GM23338 (cell line): ENCODE measurements around the gene CDR2L. TPM values are rescaled to one million over a fixed set of nuclear protein-coding genes. Genes with fewer than 3 reads are reported as not detected.

Source experiments
- ATAC-seq: fragments of 200-7000 bp; cut with Tn5 transposase; 3 replicates; pipeline ENCODE4 v1.9.1; 2020
- DNase-seq: peaks from one replicate; pipeline ENCODE4 v3.0.0-alpha.2; 2015; ENCODE audit warnings: low spot score
- H2AFZ ChIP-seq: fragments of 200-600 bp; sonication (generic); 2 replicates; pipeline ENCODE4 v1.8.0; 2016; ENCODE audit warnings: antibody characterized with exemption, mild to moderate bottlenecking, moderate library complexity
- H3F3A ChIP-seq: fragments of 200-600 bp; sonication (generic); replicated peaks from 2 replicates; pipeline ENCODE4 v1.8.0; 2017; ENCODE audit warnings: antibody characterized with exemption, mixed run types, low read depth
- H3K27ac ChIP-seq: fragments of 200-600 bp; sonication (generic); 2 replicates; pipeline ENCODE4 v1.6.1; 2016; ENCODE audit warnings: low read depth
- H3K27me3 ChIP-seq: fragments of 200-600 bp; sonication (generic); 2 replicates; pipeline ENCODE4 v1.8.0; 2016; ENCODE audit warnings: mild to moderate bottlenecking, mixed run types, moderate library complexity; ENCODE audit not compliant: insufficient read depth
- H3K36me3 ChIP-seq: fragments of 200-600 bp; sonication (generic); 2 replicates; pipeline ENCODE4 v1.8.0; 2016; ENCODE audit warnings: mild to moderate bottlenecking; ENCODE audit not compliant: insufficient read depth
- H3K4me1 ChIP-seq: fragments of 200-600 bp; sonication (generic); 2 replicates; pipeline ENCODE4 v1.8.0; 2016; ENCODE audit warnings: mild to moderate bottlenecking, moderate library complexity; ENCODE audit not compliant: insufficient read depth
- H3K4me2 ChIP-seq: fragments of 200-600 bp; sonication (generic); 2 replicates; pipeline ENCODE4 v1.7.1; 2017; ENCODE audit warnings: mixed run types
- H3K4me3 ChIP-seq: fragments of 200-600 bp; sonication (generic); 2 replicates; pipeline ENCODE4 v1.6.1; 2016; ENCODE audit warnings: mixed run types
- H3K79me2 ChIP-seq: fragments of 200-600 bp; sonication (generic); replicated peaks from 2 replicates; pipeline ENCODE4 v1.8.0; 2017; ENCODE audit warnings: mild to moderate bottlenecking; ENCODE audit not compliant: insufficient read depth
- H3K9me2 ChIP-seq: fragments of 200-600 bp; sonication (generic); 2 replicates; pipeline ENCODE4 v1.8.0; 2017; ENCODE audit not compliant: insufficient read depth
- H4K20me1 ChIP-seq: fragments of 200-600 bp; sonication (generic); replicated peaks from 2 replicates; pipeline ENCODE4 v1.8.0; 2017; ENCODE audit warnings: mild to moderate bottlenecking; ENCODE audit not compliant: insufficient read depth
- H3K27ac Mint-ChIP-seq: 2 replicates; pipeline ENCODE4 v1.8.0; 2020; ENCODE audit warnings: inconsistent platforms, mild to moderate bottlenecking, moderate library complexity, mixed read lengths
- H3K27me3 Mint-ChIP-seq: 3 replicates; pipeline ENCODE4 v1.8.0; 2022; ENCODE audit warnings: low read depth, mild to moderate bottlenecking, moderate library complexity, mixed read lengths, inconsistent platforms; ENCODE audit not compliant: insufficient read depth, poor library complexity
- H3K36me3 Mint-ChIP-seq: 3 replicates; pipeline ENCODE4 v1.8.0; 2021; ENCODE audit warnings: low read depth, mild to moderate bottlenecking, inconsistent platforms, moderate library complexity, mixed read lengths
- H3K4me1 Mint-ChIP-seq: 3 replicates; pipeline ENCODE4 v1.8.0; 2020; ENCODE audit warnings: mild to moderate bottlenecking, inconsistent platforms, mixed read lengths
- H3K4me3 Mint-ChIP-seq: 3 replicates; pipeline ENCODE4 v1.8.0; 2021; ENCODE audit warnings: moderate library complexity, mild to moderate bottlenecking, inconsistent platforms, mixed read lengths
- H3K9me3 Mint-ChIP-seq: 3 replicates; pipeline ENCODE4 v1.8.0; 2020; ENCODE audit warnings: moderate library complexity, mild to moderate bottlenecking, inconsistent platforms, mixed read lengths
- CREB1 ChIP-seq: fragments of 250-450 bp; sonication (Bioruptor Pico); IDR thresholded peaks from 2 replicates; pipeline ENCODE4 v1.5.0; 2020; ENCODE audit warnings: low read depth, mild to moderate bottlenecking, moderate library complexity
- ETS1 ChIP-seq: IDR thresholded peaks from 2 replicates; pipeline ENCODE4 v1.6.1; 2016; ENCODE audit warnings: antibody characterized with exemption
- EZH2 ChIP-seq: fragments of 200-600 bp; sonication (generic); IDR thresholded peaks from one replicate; pipeline ENCODE4 v1.8.0; 2017; ENCODE audit warnings: antibody characterized with exemption, mild to moderate bottlenecking, low read depth; ENCODE audit not compliant: unreplicated experiment
- EZH2phosphoT487 ChIP-seq: fragments of 200-600 bp; sonication (generic); IDR thresholded peaks from one replicate; pipeline ENCODE4 v1.8.1; 2018; ENCODE audit warnings: antibody characterized with exemption; ENCODE audit not compliant: unreplicated experiment
- JUNB ChIP-seq: IDR thresholded peaks from one replicate; pipeline ENCODE4 v1.6.1; 2016; ENCODE audit warnings: antibody characterized with exemption; ENCODE audit not compliant: unreplicated experiment
- STAT1 ChIP-seq: IDR thresholded peaks from one replicate; pipeline ENCODE4 v1.6.1; 2016; ENCODE audit warnings: antibody characterized with exemption; ENCODE audit not compliant: unreplicated experiment
- ZNF114 ChIP-seq: fragments of 250-450 bp; sonication (Bioruptor Pico); IDR thresholded peaks from 2 replicates; pipeline ENCODE4 v1.5.0; 2020; ENCODE audit warnings: mild to moderate bottlenecking, moderate library complexity
- ZNF331 ChIP-seq: fragments of 250-450 bp; sonication (Bioruptor Pico); IDR thresholded peaks from 2 replicates; pipeline ENCODE4 v1.5.0; 2020; ENCODE audit warnings: low read depth, mild to moderate bottlenecking, moderate library complexity
- ZNF462 ChIP-seq: fragments of 250-450 bp; sonication (Bioruptor Pico); IDR thresholded peaks from 2 replicates; pipeline ENCODE4 v1.5.0; 2020; ENCODE audit warnings: mild to moderate bottlenecking, moderate library complexity
- polyA plus RNA-seq: library from polyadenylated mRNA; unstranded; fragments of >200 nt; fragmentation: Nextera tagmentation; extraction: Ambion mirVana; gene quantifications from 2 replicates; pipeline ENCODE4 v1.2.1, GENCODE V29; 2016
- total RNA-seq: library from RNA; depleted of rRNA; stranded (reverse); fragments of >200 nt; shearing (Covaris generic); gene quantifications from 2 replicates; pipeline ENCODE4 v1.2.3, GENCODE V29; 2014
- TF ChIP-seq, protein P1 (sequence below), 2 experiments: fragments of 200-600 bp in 1 of 2; sonication (generic) in 1 of 2; conservative IDR thresholded peaks; 2 replicates each; pipeline versions ENCODE4 v1.5.1 to v1.6.1; 2016 to 2017; ENCODE audit warnings: antibody characterized with exemption in 2 of 2, low read depth in 2 of 2, mild to moderate bottlenecking in 2 of 2, moderate library complexity in 1 of 2

Gene CDR2L
- total and polyA plus RNA-seq, 2 experiments from 2014 or later, result 17.7 to 35.8 TPM

DNA sequence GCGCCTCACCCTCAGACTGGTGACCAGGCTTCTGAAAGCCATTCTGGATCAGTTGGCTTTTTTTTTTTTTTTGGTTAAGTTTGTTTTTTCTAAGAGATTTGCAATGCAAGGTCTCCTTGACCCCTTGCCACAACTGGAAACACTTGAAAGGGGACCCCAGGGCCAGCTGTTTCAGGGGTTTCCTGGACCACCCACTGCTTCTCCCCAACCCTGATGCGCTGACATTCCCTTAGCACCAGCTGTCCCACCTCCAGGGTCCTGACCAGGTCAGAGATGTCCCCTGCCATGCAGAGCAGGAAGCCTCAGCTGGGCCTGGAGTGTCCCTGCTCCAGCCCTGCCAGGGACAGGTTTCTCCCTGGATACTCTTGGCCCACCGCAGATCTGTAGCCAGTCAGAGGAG is 16.9 kb downstream of the CDR2L start:
- Mint-ChIP-seq H3K9me3 (no peaks in the 10 kb centered on the region; the same call in 2 of the 3 replicates), H3K4me3 (no peak overlapping the region), H3K36me3 (peaks cover 14% of the 10 kb centered on the region), H3K27ac (no peak overlapping the region), H3K27me3 (peaks cover 6% of the 10 kb centered on the region), H3K4me1 (peaks cover 2% of the 10 kb centered on the region; the same call in 1 of the 3 replicates)
- H3K79me2 ChIP-seq, result no peaks in the 10 kb centered on the region
- H3K4me2 ChIP-seq, result no peak overlapping the region
- no peak overlapping the region for H3K4me3 ChIP-seq
- peaks cover 4% of the 10 kb centered on the region; the same call in 1 of the 2 replicates for H3K4me1 ChIP-seq
- no peak overlapping the region for H3K27ac ChIP-seq
- no peak for DNase-seq
- H3K36me3 ChIP-seq, result peaks cover 3% of the 10 kb centered on the region; the same call in 1 of the 2 replicates
- no peak overlapping the region for H2AFZ ChIP-seq
- no peaks in the 10 kb centered on the region for H3K27me3 ChIP-seq
- TF ChIP-seq, protein P1, sequence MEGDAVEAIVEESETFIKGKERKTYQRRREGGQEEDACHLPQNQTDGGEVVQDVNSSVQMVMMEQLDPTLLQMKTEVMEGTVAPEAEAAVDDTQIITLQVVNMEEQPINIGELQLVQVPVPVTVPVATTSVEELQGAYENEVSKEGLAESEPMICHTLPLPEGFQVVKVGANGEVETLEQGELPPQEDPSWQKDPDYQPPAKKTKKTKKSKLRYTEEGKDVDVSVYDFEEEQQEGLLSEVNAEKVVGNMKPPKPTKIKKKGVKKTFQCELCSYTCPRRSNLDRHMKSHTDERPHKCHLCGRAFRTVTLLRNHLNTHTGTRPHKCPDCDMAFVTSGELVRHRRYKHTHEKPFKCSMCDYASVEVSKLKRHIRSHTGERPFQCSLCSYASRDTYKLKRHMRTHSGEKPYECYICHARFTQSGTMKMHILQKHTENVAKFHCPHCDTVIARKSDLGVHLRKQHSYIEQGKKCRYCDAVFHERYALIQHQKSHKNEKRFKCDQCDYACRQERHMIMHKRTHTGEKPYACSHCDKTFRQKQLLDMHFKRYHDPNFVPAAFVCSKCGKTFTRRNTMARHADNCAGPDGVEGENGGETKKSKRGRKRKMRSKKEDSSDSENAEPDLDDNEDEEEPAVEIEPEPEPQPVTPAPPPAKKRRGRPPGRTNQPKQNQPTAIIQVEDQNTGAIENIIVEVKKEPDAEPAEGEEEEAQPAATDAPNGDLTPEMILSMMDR (conservative IDR thresholded peaks at IDR 0.05; ENCODE audit: low read depth in 2 of 2), result no peak
- no peak for TF ChIP-seq ZNF331 (CRISPR knock-in tag)
- TF ChIP-seq JUNB, result no peak
- no peak for TF ChIP-seq EZH2
- TF ChIP-seq EZH2phosphoT487, result no peak
- H3F3A ChIP-seq, result no peaks in the 10 kb centered on the region
- H3K9me2 ChIP-seq, result no peaks in the 10 kb centered on the region
- no peaks in the 10 kb centered on the region; the same call in 1 of the 2 replicates for H4K20me1 ChIP-seq
- no peak for ATAC-seq

GRCh38 chr17:75005291-75005690 is 17.9 kb downstream of the CDR2L start:
- Histone ChIP-seq H3K4me2 (no peak overlapping the region), H3K36me3 (no peaks in the 10 kb centered on the region; the same call in 1 of the 2 replicates), H3K4me3 (no peak overlapping the region), H3K27ac (no peak overlapping the region), H3K27me3 (no peaks in the 10 kb centered on the region), H3K4me1 (peaks cover 4% of the 10 kb centered on the region; the same call in 1 of the 2 replicates), H3F3A (no peaks in the 10 kb centered on the region), H4K20me1 (no peaks in the 10 kb centered on the region; the same call in 1 of the 2 replicates), H3K9me2 (no peaks in the 10 kb centered on the region), H3K79me2 (no peaks in the 10 kb centered on the region), H2AFZ (no peak overlapping the region)
- Mint-ChIP-seq H3K9me3 (no peaks in the 10 kb centered on the region; the same call in 2 of the 3 replicates), H3K4me3 (no peak overlapping the region), H3K27me3 (peaks cover 6% of the 10 kb centered on the region), H3K4me1 (peaks cover 2% of the 10 kb centered on the region; the same call in 1 of the 3 replicates), H3K36me3 (peaks cover 13% of the 10 kb centered on the region), H3K27ac (no peak overlapping the region)
- no peak for ATAC-seq
- DNase-seq, result no peak
- TF ChIP-seq STAT1 (no peak), ZNF331 (CRISPR knock-in tag) (no peak), ZNF114 (CRISPR knock-in tag) (no peak), EZH2phosphoT487 (no peak), CREB1 (no peak), ETS1 (no peak), ZNF462 (CRISPR knock-in tag) (no peak), EZH2 (no peak)
- TF ChIP-seq, protein P1 (conservative IDR thresholded peaks at IDR 0.05; ENCODE audit: low read depth in 2 of 2), result no peak
